Ovary (tissue), 9 donors: ENCODE results near the gene KCNK4. TPM values are rescaled to one million over a fixed set of nuclear protein-coding genes. Genes with fewer than 3 reads are reported as not detected.

Experiments used
- DNase-seq, 5 donors: peaks; one replicate each; pipeline ENCODE4 v3.0.0-alpha.2; 2019 to 2020
- H3K27ac ChIP-seq, 2 donors: fragments of 200-600 bp; one replicate each; pipeline versions ENCODE4 v1.5.1 to v1.8.0; 2019 to 2022
- H3K27me3 ChIP-seq: fragments of 200-600 bp; one replicate; pipeline ENCODE4 v1.8.0; 2022
- H3K36me3 ChIP-seq: fragments of 200-600 bp; sonication (generic); one replicate; pipeline ENCODE4 v1.5.1; 2019
- H3K4me1 ChIP-seq: one replicate; pipeline ENCODE4 v1.8.1; 2013; ENCODE audit warnings: mild to moderate bottlenecking, moderate library complexity; ENCODE audit not compliant: insufficient read depth
- H3K4me3 ChIP-seq: fragments of 200-600 bp; sonication (generic); one replicate; pipeline ENCODE4 v1.5.1; 2017
- H3K9me3 ChIP-seq, 2 donors: fragments of 200-600 bp in 1 of 2; sonication (generic) in 1 of 2; one replicate each; pipeline versions ENCODE4 v1.5.1 to v1.8.1; 2013 to 2019; ENCODE audit warnings: mild to moderate bottlenecking in 1 of 2, moderate library complexity in 1 of 2
- CTCF ChIP-seq, 3 donors: fragments of 450-650 bp in 2 of 3; fragments of 200-600 bp in 1 of 3; IDR thresholded peaks; one replicate each; pipeline versions ENCODE4 v1.5.1 to v1.8.0; 2016 to 2022; ENCODE audit warnings: antibody characterized with exemption in 3 of 3, mild to moderate bottlenecking in 1 of 3
- EP300 ChIP-seq: sonication (generic); formaldehyde crosslinking; IDR thresholded peaks from one replicate; pipeline ENCODE4 v1.6.1; 2017; ENCODE audit warnings: antibody characterized with exemption
- POLR2A ChIP-seq: fragments of 450-650 bp; IDR thresholded peaks from one replicate; pipeline ENCODE4 v1.6.1; 2017; ENCODE audit warnings: antibody characterized with exemption, mild to moderate bottlenecking, moderate library complexity
- WGBS, 3 donors: extraction: QIAGEN DNeasy Blood & Tissue Kit in 1 of 3; methylation state at CpG; one replicate each; pipeline versions ENCODE4 v1.1.5 to v1.1.7; 2013 to 2017; 5-methylcytosine and 5-hydroxymethylcytosine counted together
- intact Hi-C, 4 donors: fragments of 100-400 bp; cut with DNase I; formaldehyde crosslinking; loops; one replicate each; pipeline versions ENCODE4 v1.11.0 to v1.15.1; 2022 to 2023
- polyA plus RNA-seq, 2 donors: library from polyadenylated mRNA; stranded (reverse); fragments of 200-250 nt in 1 of 2; fragments of 350-450 nt in 1 of 2; fragmentation: Illumina TruSeq in 1 of 2; extraction: RNeasy Lipid Tissue Mini Kit (QIAGEN cat#74804) in 1 of 2; gene quantifications; one replicate each; pipeline ENCODE4 v1.2.3, GENCODE V29; 2013 to 2014
- total RNA-seq, 7 donors: library from RNA; depleted of rRNA in 2 of 7; stranded (reverse); fragments of >200 nt in 2 of 7; fragmentation: NEBNext Ultra II Directional in 3 of 7; extraction: Animal tissue kit (Norgen Biotek cat#: 25700) in 3 of 7; gene quantifications; one replicate each; pipeline versions ENCODE4 v1.1.0 to v1.2.4, GENCODE V29; 2016 to 2023
- donor health status: DM: no; HTN: no; CAD: no; lungs with moderate emphysema.
- donor health status: DM: no; HTN: no; CAD: no.
- donor health status: Bipolar disorder and iron deficiency.
- donor health status: DM: yes; HTN: yes; CAD: no.
- donor health status: DM: no; HTN: no; CAD: no.
- donor health status: DM: yes; HTN: yes; CAD: no.

Gene KCNK4
- total and polyA plus RNA-seq, 9 donors, result not detected

- TF ChIP-seq CTCF (IDR thresholded peaks at IDR 0.05) (no peak), POLR2A (no peak), EP300 (no peak)
- Histone ChIP-seq H3K27me3 (no peaks in the 10 kb centered on the region), H3K4me1 (peaks cover 4% of the 10 kb centered on the region), H3K27ac (no peak overlapping the region), H3K36me3 (no peaks in the 10 kb centered on the region), H3K9me3 (no peaks in the 10 kb centered on the region), H3K4me3 (no peak overlapping the region)
- intact Hi-C loops, result loop anchor here in 2 of 4 donors (10.0 kb wide), 1 partner anchor 58 kb away; the partner anchor contains the start of gene FERMT3 (in 2 of the 2)
- DNase-seq, result no peak
- WGBS, 3 donors, result 77 to 80% (median 79%) methylated on average over 29 of the region's 29 CpGs
These were observed 27.8 kb upstream of the KCNK4 start for GRCh38 chr11:64263021-64263946.

GRCh38 chr11:64263947-64264317 lies 27.2 kb upstream of the KCNK4 start:
- intact Hi-C loops, result loop anchor here in 2 of 4 donors (10.0 kb wide), 1 partner anchor 59 kb away; the partner anchor contains the start of gene FERMT3 (in 2 of the 2)
- DNase-seq, result no peak
- no peak for TF ChIP-seq EP300
- WGBS, 3 donors, result 83 to 84% (median 83%) methylated on average over 8 of the region's 8 CpGs
- Histone ChIP-seq H3K36me3 (no peaks in the 10 kb centered on the region), H3K9me3 (no peaks in the 10 kb centered on the region), H3K4me1 (peaks cover 9% of the 10 kb centered on the region), H3K27me3 (no peaks in the 10 kb centered on the region), H3K4me3 (no peak overlapping the region), H3K27ac (no peak overlapping the region)

DNA sequence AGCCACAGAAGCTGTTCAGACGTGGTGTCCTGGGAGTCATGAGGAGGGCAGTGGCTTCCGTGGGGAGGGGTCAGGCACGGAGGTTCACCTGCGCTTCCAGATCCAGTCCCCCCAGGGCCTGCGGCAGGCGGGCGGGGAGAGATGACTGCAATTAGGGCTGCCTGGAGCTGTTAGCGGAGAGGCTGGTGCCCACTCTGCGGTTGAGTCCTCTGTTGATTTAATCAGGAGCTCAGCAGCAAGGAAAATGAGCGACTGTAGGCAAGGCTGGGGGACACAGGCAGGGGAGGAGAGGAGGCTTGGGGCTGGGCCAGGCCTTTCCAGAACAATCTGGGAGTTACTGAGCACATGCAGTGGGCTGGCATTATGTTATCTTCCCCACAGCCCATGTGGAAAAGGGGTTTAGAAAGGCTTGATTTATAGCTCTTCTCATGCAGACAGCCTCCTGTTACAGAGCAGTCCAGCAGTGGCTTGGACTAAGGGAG lies 26.7 kb upstream of the KCNK4 start:
- 82 to 87% (median 85%) methylated on average over 10 of the region's 10 CpGs for WGBS, 3 donors
- H3K27me3 ChIP-seq, result no peaks in the 10 kb centered on the region
- no peaks in the 10 kb centered on the region for H3K36me3 ChIP-seq
- H3K27ac ChIP-seq, result no peak overlapping the region
- H3K4me3 ChIP-seq, result no peak overlapping the region
- H3K9me3 ChIP-seq, result no peaks in the 10 kb centered on the region
- no peak for DNase-seq
- TF ChIP-seq EP300 (no peak), POLR2A (no peak), CTCF (IDR thresholded peaks at IDR 0.05) (no peak)
- intact Hi-C loops, result loop anchor here in 2 of 4 donors (10.0 kb wide), 1 partner anchor 60 kb away; the partner anchor contains the start of gene FERMT3 (in 2 of the 2)
- peaks cover 9% of the 10 kb centered on the region for H3K4me1 ChIP-seq

- no peak for TF ChIP-seq CTCF (IDR thresholded peaks at IDR 0.05)
- TF ChIP-seq EP300, result no peak
- no peak for TF ChIP-seq POLR2A
- no peaks in the 10 kb centered on the region for H3K27me3 ChIP-seq
- WGBS, 3 donors, result 88 to 93% (median 90%) methylated on average over 35 of the region's 35 CpGs
- intact Hi-C loops, result loop anchor here in 2 of 4 donors (10.0 kb wide), 1 partner anchor 61 kb away; the partner anchor contains the start of gene FERMT3 (in 2 of the 2)
- H3K4me1 ChIP-seq, result peaks cover 9% of the 10 kb centered on the region
- DNase-seq, result peak in 3 of 5 donors; percentile 24 to 50 (median 37)
- no peak overlapping the region for H3K27ac ChIP-seq
- no peaks in the 10 kb centered on the region for H3K36me3 ChIP-seq
- no peaks in the 10 kb centered on the region for H3K9me3 ChIP-seq
- H3K4me3 ChIP-seq, result no peak overlapping the region
These were observed 25.6 kb upstream of the KCNK4 start for GRCh38 chr11:64265176-64266160.
